PC-9 (cell line): ENCODE data around the gene SYNPO. TPM values are rescaled to one million over a fixed set of nuclear protein-coding genes. Genes with fewer than 3 reads are reported as not detected.
A peak's percentile ranks its signal among the peaks of the same experiment; 100 is the strongest.

Experiments used
- BruUV-seq: library from RNA; stranded (reverse); fragments of 400-500 nt; replicated peaks from 2 replicates; lab custom pipeline; 2021; lab: Mats Ljungman, UMichigan
- CTCF ChIA-PET: fragments of 300-600 bp; sonication (Branson Sonifier 250); formaldehyde crosslinking; loops from one replicate; lab custom pipeline; 2022; ENCODE audit warnings: antibody characterized with exemption; lab: Charles Lee
- POLR2A ChIA-PET: fragments of 300-600 bp; sonication (Branson Sonifier 250); formaldehyde crosslinking; loops from one replicate; lab custom pipeline; 2022; ENCODE audit warnings: antibody characterized with exemption; ENCODE audit not compliant: unreplicated experiment; lab: Charles Lee
- DNase-seq, 2 experiments: peaks; one replicate each; pipeline versions ENCODE4 v3.0.0 to v3.0.0-alpha.2; 2015 to 2022; ENCODE audit warnings: mixed read lengths in 1 of 2
- H2AFZ ChIP-seq: fragments of 200-600 bp; sonication (generic); 2 replicates; pipeline ENCODE4 v1.8.1; 2017; ENCODE audit warnings: antibody characterized with exemption
- H3F3A ChIP-seq: fragments of 200-600 bp; sonication (generic); 2 replicates; pipeline ENCODE4 v1.8.1; 2017; ENCODE audit warnings: antibody characterized with exemption, mild to moderate bottlenecking, low read depth; ENCODE audit not compliant: insufficient read depth
- H3K27ac ChIP-seq: fragments of 200-600 bp; sonication (generic); 2 replicates; pipeline ENCODE4 v1.6.1; 2016; ENCODE audit warnings: mixed run types
- H3K27me3 ChIP-seq: fragments of 200-600 bp; sonication (generic); 2 replicates; pipeline ENCODE4 v1.6.1; 2016; ENCODE audit warnings: low read depth, mixed run types; ENCODE audit not compliant: insufficient read depth
- H3K36me3 ChIP-seq: fragments of 200-600 bp; sonication (generic); 2 replicates; pipeline ENCODE4 v1.6.1; 2016; ENCODE audit warnings: low read depth, mixed run types
- H3K4me1 ChIP-seq: fragments of 200-600 bp; sonication (generic); replicated peaks from 2 replicates; pipeline ENCODE4 v1.6.1; 2016; ENCODE audit warnings: mixed run types; ENCODE audit not compliant: insufficient read depth
- H3K4me2 ChIP-seq: fragments of 200-600 bp; sonication (generic); 2 replicates; pipeline ENCODE4 v1.6.1; 2017; ENCODE audit warnings: mixed run types
- H3K4me3 ChIP-seq: fragments of 200-600 bp; sonication (generic); 2 replicates; pipeline ENCODE4 v1.6.1; 2016; ENCODE audit warnings: mixed run types
- H3K79me2 ChIP-seq: fragments of 200-600 bp; sonication (generic); 2 replicates; pipeline ENCODE4 v1.6.1; 2017; ENCODE audit warnings: low read depth, mixed run types
- H3K9me2 ChIP-seq: fragments of 200-600 bp; sonication (generic); 2 replicates; pipeline ENCODE4 v1.8.1; 2017; ENCODE audit warnings: mild to moderate bottlenecking; ENCODE audit not compliant: insufficient read depth
- H3K9me3 ChIP-seq: fragments of 200-600 bp; sonication (generic); 2 replicates; pipeline ENCODE4 v1.8.1; 2016; ENCODE audit warnings: low read depth; ENCODE audit not compliant: insufficient read depth
- H4K20me1 ChIP-seq: fragments of 200-600 bp; sonication (generic); 2 replicates; pipeline ENCODE4 v1.8.1; 2017; ENCODE audit not compliant: insufficient read depth
- EZH2 ChIP-seq: fragments of 200-600 bp; sonication (generic); IDR thresholded peaks from 2 replicates; pipeline ENCODE4 v1.8.0; 2017; ENCODE audit warnings: antibody characterized with exemption, low read depth
- intact Hi-C: fragments of 100-400 bp; cut with micrococcal nuclease; formaldehyde crosslinking; loops from one replicate; pipeline ENCODE4 v1.10.0; 2022; ENCODE audit not compliant: unreplicated experiment
- total RNA-seq: library from RNA; stranded (reverse); gene quantifications from 2 replicates; pipeline ENCODE4 v1.2.3, GENCODE V29; 2021
- TF ChIP-seq, protein P1 (sequence below): fragments of 200-600 bp; sonication (generic); conservative IDR thresholded peaks from 2 replicates; pipeline ENCODE4 v1.6.1; 2017; ENCODE audit warnings: mixed run types, antibody characterized with exemption, mild to moderate bottlenecking, moderate library complexity

SYNPO gene
- total RNA-seq, 1 experiment from 2014 or later: 2.0 TPM

GRCh38 chr5:150638488-150639376, 1.7 kb upstream of the SYNPO start:
- no peaks in the 10 kb centered on the region for H3K9me3 ChIP-seq
- H3K27ac ChIP-seq: no peak overlapping the region
- no peak overlapping the region for H2AFZ ChIP-seq
- CTCF ChIA-PET: no interaction called here
- BruUV-seq: no TSS peak
- H3K4me1 ChIP-seq: peaks cover 75% of the 10 kb centered on the region
- no peaks in the 10 kb centered on the region for H3K79me2 ChIP-seq
- TF ChIP-seq, protein P1, sequence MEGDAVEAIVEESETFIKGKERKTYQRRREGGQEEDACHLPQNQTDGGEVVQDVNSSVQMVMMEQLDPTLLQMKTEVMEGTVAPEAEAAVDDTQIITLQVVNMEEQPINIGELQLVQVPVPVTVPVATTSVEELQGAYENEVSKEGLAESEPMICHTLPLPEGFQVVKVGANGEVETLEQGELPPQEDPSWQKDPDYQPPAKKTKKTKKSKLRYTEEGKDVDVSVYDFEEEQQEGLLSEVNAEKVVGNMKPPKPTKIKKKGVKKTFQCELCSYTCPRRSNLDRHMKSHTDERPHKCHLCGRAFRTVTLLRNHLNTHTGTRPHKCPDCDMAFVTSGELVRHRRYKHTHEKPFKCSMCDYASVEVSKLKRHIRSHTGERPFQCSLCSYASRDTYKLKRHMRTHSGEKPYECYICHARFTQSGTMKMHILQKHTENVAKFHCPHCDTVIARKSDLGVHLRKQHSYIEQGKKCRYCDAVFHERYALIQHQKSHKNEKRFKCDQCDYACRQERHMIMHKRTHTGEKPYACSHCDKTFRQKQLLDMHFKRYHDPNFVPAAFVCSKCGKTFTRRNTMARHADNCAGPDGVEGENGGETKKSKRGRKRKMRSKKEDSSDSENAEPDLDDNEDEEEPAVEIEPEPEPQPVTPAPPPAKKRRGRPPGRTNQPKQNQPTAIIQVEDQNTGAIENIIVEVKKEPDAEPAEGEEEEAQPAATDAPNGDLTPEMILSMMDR: no peak
- no peak for TF ChIP-seq EZH2
- H3K36me3 ChIP-seq: no peaks in the 10 kb centered on the region
- no peak overlapping the region for H3K4me3 ChIP-seq
- H3K9me2 ChIP-seq: no peaks in the 10 kb centered on the region
- POLR2A ChIA-PET: no interaction called here
- no peaks in the 10 kb centered on the region for H4K20me1 ChIP-seq
- peaks cover 53% of the 10 kb centered on the region for H3F3A ChIP-seq
- intact Hi-C loops: loop anchor here (10.0 kb wide), 1 partner anchor 446 kb away; the partner anchor contains the start of gene TNIP1
- peak overlapping the region; percentile 61; the same call in 1 of the 2 replicates for H3K4me2 ChIP-seq
- H3K27me3 ChIP-seq: no peaks in the 10 kb centered on the region
- no peak for DNase-seq

GRCh38 chr5:150639377-150639692, 1.1 kb upstream of the SYNPO start:
- H3K4me1 ChIP-seq: peaks cover 81% of the 10 kb centered on the region
- H3K4me2 ChIP-seq: no peak overlapping the region
- no peak for TF ChIP-seq EZH2
- TF ChIP-seq, protein P1: no peak
- H3K36me3 ChIP-seq: no peaks in the 10 kb centered on the region
- H3F3A ChIP-seq: peaks cover 53% of the 10 kb centered on the region
- DNase-seq: no peak
- H3K79me2 ChIP-seq: no peaks in the 10 kb centered on the region
- CTCF ChIA-PET: no interaction called here
- H3K4me3 ChIP-seq: no peak overlapping the region
- no peaks in the 10 kb centered on the region for H3K9me2 ChIP-seq
- H2AFZ ChIP-seq: no peak overlapping the region
- H4K20me1 ChIP-seq: no peaks in the 10 kb centered on the region
- BruUV-seq: no TSS peak
- POLR2A ChIA-PET: no interaction called here
- H3K9me3 ChIP-seq: no peaks in the 10 kb centered on the region
- intact Hi-C loops: loop anchor here (10.0 kb wide), 1 partner anchor 445 kb away; the partner anchor contains the start of gene TNIP1
- no peak overlapping the region for H3K27ac ChIP-seq
- H3K27me3 ChIP-seq: no peaks in the 10 kb centered on the region

GRCh38 chr5:150639751-150640150, 709 bp upstream of the SYNPO start:
- Histone ChIP-seq H3K27me3 (no peaks in the 10 kb centered on the region), H3K4me3 (no peak overlapping the region), H4K20me1 (no peaks in the 10 kb centered on the region), H3K79me2 (no peaks in the 10 kb centered on the region), H3K4me1 (peaks cover 85% of the 10 kb centered on the region), H3K4me2 (peak overlapping the region; percentile 71), H3K9me2 (no peaks in the 10 kb centered on the region), H3K27ac (no peak overlapping the region), H2AFZ (no peak overlapping the region), H3F3A (peaks cover 53% of the 10 kb centered on the region), H3K9me3 (no peaks in the 10 kb centered on the region), H3K36me3 (no peaks in the 10 kb centered on the region)
- ChIA-PET POLR2A (no interaction called here), CTCF (no interaction called here)
- intact Hi-C loops: loop anchor here (5.0 to 10.0 kb wide), 3 partner anchors 152 to 445 kb away; partner anchors contain the start of gene TNIP1
- BruUV-seq: no TSS peak
- TF ChIP-seq EZH2: no peak
- TF ChIP-seq, protein P1: no peak
- no peak for DNase-seq
